ENCODE results near the gene ADAMTS2.

The ADAMTS2 gene

DNA sequence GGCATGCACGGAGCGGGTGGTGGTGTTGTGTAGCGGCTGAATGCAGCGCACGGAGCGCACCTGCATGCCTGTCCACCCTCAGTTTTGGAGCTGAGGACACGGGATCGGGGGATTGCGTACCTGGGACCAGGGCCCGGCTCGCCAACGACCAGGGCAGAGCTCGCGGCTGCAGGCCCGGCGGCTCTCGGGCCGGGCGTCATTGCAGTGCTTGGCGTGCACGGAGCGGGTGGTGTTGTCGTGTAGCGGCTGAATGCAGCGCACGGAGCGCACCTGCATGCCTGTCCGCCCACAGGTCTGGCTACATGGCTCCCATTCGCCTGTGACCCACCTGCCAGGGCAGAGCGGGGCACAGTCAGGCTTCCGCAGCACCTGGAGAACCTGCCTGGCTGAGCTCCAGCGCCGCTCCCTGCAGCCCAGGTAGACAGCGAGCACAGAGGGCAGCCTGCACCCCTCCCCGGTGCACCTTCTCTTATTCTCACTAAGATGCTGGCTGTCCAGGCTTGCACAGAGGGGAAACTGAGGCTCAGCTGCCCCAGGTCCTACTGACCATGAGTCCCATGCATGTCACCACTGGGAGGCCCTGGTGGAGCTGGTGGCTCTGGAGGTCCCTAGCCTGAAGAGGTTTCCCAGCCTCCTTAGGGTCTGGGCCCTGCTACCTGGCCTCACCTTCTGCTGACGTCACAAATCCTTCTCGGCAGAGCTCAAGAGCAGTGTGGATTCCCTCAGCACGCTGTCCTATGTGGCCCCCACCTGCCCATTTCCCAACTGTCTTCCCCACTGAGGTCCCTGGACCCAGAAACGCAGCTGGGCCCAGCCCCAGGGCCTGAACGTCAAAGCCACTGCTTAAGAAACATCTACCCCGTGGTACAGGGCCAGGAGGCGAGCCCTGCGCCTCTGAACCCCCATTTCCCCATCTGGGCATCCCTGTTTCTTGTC lies 220.1 kb downstream of the ADAMTS2 start:
- DNase-seq (ENCODE audit: low spot score), result no peak

DNA sequence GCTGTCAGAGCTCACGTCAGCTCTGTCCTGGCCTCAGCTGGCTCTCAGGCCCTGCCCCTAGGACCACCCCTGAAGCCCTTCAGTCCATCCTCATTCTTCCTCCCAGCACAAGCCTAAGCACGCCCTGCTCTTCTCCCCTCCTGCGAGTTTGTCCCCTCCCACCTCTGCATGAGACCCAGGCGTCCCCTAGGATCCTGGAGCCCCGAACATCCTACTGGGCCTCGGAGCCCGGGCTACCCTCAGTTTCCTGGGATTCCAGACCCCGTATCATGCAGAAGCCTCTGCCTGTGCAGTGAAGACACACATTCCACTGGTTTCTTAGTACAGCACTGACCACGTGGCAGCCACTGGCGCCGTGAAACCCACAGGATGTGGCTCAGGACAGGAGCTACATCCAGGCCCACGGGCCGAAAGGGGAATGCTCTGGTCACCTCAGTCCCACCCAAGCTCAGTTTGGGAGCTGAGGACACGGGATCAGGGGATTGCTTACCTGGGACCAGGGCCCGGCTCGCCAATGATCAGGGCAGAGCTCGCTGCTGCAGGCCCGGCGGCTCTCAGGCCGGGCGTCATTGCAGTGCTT lies 220.9 kb downstream of the ADAMTS2 start:
- no peak for DNase-seq (ENCODE audit: low spot score)

GRCh38 chr5:179123491-179124272 lies 221.6 kb downstream of the ADAMTS2 start:
- no peak for DNase-seq (ENCODE audit: low spot score)

DNA sequence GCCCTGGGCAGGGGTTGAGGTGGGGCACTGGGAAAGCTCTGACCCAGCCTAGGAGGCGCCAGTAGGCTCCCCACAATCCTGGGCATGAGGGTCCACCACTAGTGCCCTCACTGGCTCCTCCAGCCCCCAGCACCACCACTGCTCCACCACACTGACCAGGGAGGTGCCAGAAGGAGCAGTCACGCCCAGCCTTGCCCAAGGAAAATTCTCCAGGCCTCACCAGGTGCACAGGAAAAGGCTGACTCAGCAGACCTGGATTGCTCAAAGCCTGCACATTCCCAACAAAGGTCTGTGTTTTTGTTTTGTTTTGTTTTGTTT lies 222.2 kb downstream of the ADAMTS2 start:
- no peak for DNase-seq (ENCODE audit: low spot score)

DNA sequence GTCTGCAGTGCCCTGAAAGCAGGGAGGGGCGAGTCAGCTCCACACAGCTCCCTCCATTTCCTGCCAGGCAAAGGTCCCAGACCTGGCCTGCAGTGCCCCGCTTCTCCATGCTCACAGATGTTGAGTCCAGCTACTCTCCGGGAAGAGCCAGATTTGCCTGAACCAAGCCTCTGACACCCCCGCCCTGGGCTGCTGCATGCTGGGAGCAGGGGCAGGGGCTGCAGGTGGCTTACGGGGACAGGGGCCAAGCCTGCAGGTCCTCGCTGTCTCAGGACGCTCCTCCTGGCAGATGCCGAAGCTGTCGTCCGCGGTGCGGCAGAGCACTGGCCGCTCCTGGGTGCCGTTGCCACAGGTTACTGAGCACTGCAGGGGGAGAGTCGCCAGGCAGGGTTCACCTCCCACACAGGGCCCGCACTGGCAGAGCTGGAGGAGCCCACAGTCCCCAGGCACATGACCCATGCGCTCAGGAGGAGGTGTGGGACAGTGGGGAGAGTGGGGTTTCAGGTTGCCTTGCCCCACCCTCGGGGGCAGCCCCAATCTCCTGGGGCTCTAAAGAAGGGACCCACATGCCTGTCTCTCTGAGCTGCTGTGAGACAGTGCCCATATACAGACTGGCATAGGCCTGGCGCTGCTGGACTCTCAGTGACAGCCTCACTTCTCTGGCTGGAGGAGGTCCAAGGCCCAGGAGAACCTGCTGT lies 222.7 kb downstream of the ADAMTS2 start:
- no peak for DNase-seq (ENCODE audit: low spot score)

DNA sequence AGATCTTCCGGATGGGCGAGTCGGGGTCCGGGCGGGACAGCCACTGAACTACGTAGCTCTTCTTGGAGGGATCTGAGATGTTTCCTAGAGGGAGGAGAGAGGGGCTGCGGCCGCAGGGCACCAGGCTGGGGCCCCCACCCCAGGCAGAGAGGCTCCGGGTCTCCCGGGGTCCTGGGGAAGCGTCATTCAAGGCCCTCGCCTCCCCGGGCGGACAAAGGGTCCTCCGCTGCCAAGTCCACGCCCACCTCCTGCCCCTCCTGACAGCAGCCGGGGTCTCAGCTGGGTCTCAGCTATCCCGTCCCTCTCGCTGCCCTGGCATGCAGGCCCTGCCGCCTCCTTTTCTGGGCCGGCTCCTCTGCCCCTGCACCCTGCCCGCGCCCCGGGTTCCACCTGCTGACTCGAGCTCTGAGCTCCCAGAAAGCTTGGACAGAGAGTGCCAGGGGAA lies 223.6 kb downstream of the ADAMTS2 start:
- DNase-seq (ENCODE audit: low spot score), result no peak

GRCh38 chr5:179120951-179121666 lies 224.2 kb downstream of the ADAMTS2 start:
- no peak for DNase-seq (ENCODE audit: low spot score)

- DNase-seq (ENCODE audit: low spot score), result no peak
These were observed 224.8 kb downstream of the ADAMTS2 start for GRCh38 chr5:179120421-179120861.

- no peak for DNase-seq (ENCODE audit: low spot score)
These were observed 225.7 kb downstream of the ADAMTS2 start for GRCh38 chr5:179119415-179120170.

GRCh38 chr5:179118756-179119414 lies 226.4 kb downstream of the ADAMTS2 start:
- no peak for DNase-seq (ENCODE audit: low spot score)

DNA sequence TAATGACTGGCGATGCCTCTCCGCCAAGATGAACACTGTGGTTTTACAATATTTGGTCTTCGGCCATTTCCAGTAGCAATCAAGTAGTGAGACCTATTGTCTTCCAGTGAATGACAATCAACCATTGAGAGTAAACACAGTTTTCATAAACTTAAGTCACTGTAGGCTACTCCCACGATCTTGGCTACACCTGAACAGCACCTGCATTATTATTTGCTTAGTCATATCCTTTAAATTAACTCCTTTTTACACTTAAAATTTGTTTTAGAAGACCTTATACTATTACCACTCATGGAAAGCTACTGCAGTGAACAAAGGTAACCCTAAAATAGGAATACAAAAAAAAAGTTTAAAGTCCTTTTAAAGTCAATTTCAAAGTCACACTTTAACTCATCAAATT lies 226.9 kb downstream of the ADAMTS2 start:
- DNase-seq (ENCODE audit: low spot score), result no peak

DNA sequence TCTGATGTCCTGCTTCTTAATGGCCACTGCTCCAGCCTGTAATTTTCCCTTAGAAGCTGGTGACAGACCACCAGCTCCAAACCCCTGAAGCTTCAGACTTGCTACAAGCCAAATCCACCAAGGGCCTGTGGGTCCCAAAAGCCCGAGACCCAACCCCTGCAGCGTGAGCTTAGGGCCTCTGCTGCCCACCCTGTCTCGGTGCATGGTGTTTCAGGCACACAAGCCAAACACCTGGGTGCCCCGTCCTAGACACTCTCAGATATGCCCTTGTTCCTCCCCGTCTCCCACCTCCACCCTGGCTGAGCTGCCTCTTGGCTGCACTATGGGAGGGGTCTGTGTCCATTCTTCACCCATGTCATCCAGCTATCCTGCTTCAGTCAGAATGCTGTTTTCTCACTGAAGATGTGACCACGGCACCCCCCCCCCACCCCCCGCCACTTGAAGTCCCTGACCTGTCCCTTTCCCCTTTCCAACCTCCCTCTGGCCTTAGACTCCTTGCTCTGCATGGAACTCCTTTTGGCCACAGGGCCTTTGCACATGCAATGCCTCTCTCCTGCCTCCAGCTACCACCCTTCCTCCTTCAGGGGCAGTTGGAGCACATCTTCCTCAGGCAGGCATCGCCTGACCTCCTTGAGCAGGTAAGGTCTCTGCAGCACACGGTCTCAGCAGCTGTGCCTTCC lies 229.3 kb downstream of the ADAMTS2 start:
- DNase-seq (ENCODE audit: low spot score), result no peak

DNA sequence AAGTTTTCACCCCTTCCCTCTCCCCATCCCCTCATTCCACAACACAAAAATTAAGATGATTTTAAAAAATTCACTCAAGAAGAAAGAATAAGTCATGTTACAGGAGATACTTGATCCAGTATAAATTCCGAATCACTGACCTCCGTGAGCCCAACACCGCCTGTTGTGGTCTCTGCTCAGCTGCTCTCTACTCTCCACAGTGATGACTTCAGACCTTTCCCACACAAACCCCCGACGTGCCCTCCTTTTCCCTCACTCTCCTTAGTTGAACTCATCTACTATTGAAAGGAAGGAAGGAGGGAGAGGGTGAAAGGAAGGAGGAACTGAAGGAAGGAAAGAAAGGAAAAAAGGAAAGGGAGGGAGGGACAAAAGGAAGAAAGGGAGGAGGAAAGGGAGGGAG lies 230.0 kb downstream of the ADAMTS2 start:
- DNase-seq (ENCODE audit: low spot score), result no peak

- no peak for DNase-seq (ENCODE audit: low spot score)
These were observed 230.5 kb downstream of the ADAMTS2 start for GRCh38 chr5:179114756-179115155.

DNA sequence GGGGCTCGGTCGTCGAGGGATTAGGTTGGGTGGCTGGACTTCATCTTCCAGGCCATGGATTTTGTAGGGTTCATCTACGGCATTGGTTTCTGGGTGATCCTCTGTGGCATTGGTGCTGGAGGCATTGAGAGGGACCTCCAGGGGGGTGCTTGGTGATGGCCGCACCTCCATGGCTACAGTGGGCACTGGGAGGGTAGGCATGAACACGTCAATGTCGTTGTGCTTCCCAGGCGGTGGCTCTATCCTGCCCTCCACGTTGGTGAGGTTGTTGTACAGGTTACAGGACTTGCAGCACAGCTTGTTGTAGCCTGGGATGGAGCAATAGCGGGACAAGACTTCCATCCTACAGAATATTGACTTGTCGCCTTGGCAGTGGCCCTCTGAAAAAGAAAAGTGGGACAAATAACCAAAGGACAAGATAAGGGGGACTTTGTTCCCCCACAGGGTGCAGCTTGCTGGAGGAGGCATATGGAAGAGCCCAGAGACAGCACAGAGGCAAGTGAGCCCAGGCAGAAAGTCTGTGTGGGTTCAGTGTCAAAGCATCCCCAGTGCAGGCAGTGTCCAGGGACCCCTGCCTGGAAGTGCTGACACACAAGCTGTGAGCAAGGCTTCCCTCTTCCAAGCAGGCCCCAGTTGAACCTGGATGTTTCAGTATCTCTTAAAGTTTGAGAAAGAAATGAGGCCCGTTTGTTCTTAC lies 231.2 kb downstream of the ADAMTS2 start:
- no peak for DNase-seq (ENCODE audit: low spot score)

DNA sequence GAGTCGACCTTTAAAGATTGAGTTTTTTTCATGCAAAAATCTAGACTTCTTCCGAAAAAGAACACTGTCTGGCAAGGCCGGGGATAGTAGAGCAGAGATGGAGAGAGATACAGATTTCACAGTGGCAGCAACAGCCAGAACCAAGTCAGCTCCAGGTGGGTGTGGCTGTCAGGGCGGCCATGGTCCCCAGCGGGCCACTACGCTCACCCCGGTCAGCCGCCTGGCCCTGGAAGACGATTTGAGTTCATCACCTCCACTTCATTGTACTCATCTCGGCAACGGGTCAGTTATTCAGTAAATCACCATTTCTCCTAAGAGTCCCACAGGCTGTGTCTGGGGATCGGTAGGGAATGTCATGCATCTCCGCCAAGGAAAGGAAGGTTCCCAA lies 232.1 kb downstream of the ADAMTS2 start:
- DNase-seq (ENCODE audit: low spot score), result no peak

DNA sequence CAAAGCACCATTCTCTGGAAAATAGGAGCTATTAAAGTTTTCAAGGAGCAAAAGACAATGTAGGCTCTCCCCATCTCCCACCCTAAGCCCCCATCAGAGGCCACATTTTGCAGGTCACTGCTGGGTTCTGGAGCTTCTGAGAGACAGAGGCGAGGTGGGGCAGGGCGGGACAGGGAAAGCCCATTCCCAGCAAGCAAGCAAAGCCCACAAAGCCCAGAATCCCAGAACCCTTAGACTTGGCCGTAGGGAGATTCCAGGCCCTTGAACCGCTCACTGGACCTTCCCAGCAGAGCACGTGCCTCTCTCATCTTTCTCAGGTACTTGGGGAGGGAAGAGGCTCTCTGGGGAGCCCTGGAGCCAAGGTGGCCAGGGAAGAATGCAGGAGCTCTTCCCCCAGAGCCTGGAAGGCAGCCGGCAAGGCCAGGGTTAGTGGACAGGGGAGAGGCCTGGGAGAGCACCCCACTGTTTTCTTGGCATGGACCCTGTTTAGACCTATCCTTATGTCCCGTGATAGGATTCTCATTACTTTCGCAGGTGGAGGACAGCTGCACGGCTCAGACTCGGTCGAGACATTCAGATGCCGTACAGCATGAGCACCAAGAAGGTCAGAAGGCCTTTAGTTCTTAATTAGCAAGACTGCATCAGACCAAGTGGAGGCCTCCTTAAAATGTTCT lies 232.7 kb downstream of the ADAMTS2 start:
- DNase-seq (ENCODE audit: low spot score), result no peak
